ENCODE measurements around the gene MYRFL. TPM values are rescaled to one million over a fixed set of nuclear protein-coding genes. Genes with fewer than 3 reads are reported as not detected.

The MYRFL gene
- total and polyA plus RNA-seq, 2 experiments from 2014 or later, result 2.3 to 2.7 TPM

- DNase-seq (ENCODE audit: low spot score), result no peak
- Histone ChIP-seq H3K4me1 (ENCODE audit: insufficient read depth) (peaks cover 11% of the 10 kb centered on the region), H4K20me1 (ENCODE audit: insufficient read depth, poor library complexity, severe bottlenecking) (no peaks in the 10 kb centered on the region), H3K27me3 (no peaks in the 10 kb centered on the region), H3K27ac (no peak overlapping the region), H3K4me2 (no peak overlapping the region), H2AFZ (no peak overlapping the region), H3K79me2 (no peaks in the 10 kb centered on the region), H3K9me3 (ENCODE audit: low read depth) (no peaks in the 10 kb centered on the region), H3K4me3 (no peak overlapping the region), H3K36me3 (replicated peaks; ENCODE audit: insufficient read depth, low read depth) (no peaks in the 10 kb centered on the region), H3K9me2 (replicated peaks; ENCODE audit: insufficient read depth) (no peaks in the 10 kb centered on the region)
- TF ChIP-seq EZH2phosphoT487 (IDR thresholded peaks at IDR 0.05; ENCODE audit: low read depth, severe bottlenecking, unreplicated experiment) (no peak), EZH2 (IDR thresholded peaks at IDR 0.05; ENCODE audit: borderline replicate concordance) (no peak), CTCF (IDR thresholded peaks at IDR 0.05; ENCODE audit: poor library complexity) (no peak)
- 50% methylated on average over 5 of the region's 5 CpGs for whole genome bisulfite sequencing (ENCODE audit: low lambda C conversion rate, missing lambda C conversion rate)
Observed at GRCh38 chr12:69935651-69936100, 110.6 kb downstream of the MYRFL start.

- Histone ChIP-seq H3K36me3 (replicated peaks; ENCODE audit: insufficient read depth, low read depth) (no peaks in the 10 kb centered on the region), H3K4me2 (no peak overlapping the region), H3K4me1 (ENCODE audit: insufficient read depth) (peaks cover 11% of the 10 kb centered on the region), H3K27ac (no peak overlapping the region), H3K4me3 (no peak overlapping the region), H3K27me3 (no peaks in the 10 kb centered on the region), H3K79me2 (no peaks in the 10 kb centered on the region), H3K9me3 (ENCODE audit: low read depth) (no peaks in the 10 kb centered on the region), H4K20me1 (ENCODE audit: insufficient read depth, poor library complexity, severe bottlenecking) (no peaks in the 10 kb centered on the region), H3K9me2 (replicated peaks; ENCODE audit: insufficient read depth) (no peaks in the 10 kb centered on the region), H2AFZ (no peak overlapping the region)
- 41% methylated on average over 5 of the region's 5 CpGs for WGBS (ENCODE audit: low lambda C conversion rate, missing lambda C conversion rate)
- no peak for TF ChIP-seq EZH2 (IDR thresholded peaks at IDR 0.05; ENCODE audit: borderline replicate concordance)
- peak; percentile 40 for DNase-seq (ENCODE audit: low spot score)
Observed at GRCh38 chr12:69936214-69936731, 111.2 kb downstream of the MYRFL start.

GRCh38 chr12:69936766-69937165 is 111.7 kb downstream of the MYRFL start:
- TF ChIP-seq EZH2 (IDR thresholded peaks at IDR 0.05; ENCODE audit: borderline replicate concordance) (no peak), EZH2phosphoT487 (IDR thresholded peaks at IDR 0.05; ENCODE audit: low read depth, severe bottlenecking, unreplicated experiment) (no peak)
- no peaks in the 10 kb centered on the region for H4K20me1 ChIP-seq (ENCODE audit: insufficient read depth, poor library complexity, severe bottlenecking)
- no peaks in the 10 kb centered on the region for H3K79me2 ChIP-seq
- H3K9me3 ChIP-seq (ENCODE audit: low read depth), result no peaks in the 10 kb centered on the region
- H2AFZ ChIP-seq, result no peak overlapping the region
- no peaks in the 10 kb centered on the region for H3K27me3 ChIP-seq
- no peak overlapping the region for H3K27ac ChIP-seq
- H3K36me3 ChIP-seq (replicated peaks; ENCODE audit: insufficient read depth, low read depth), result no peaks in the 10 kb centered on the region
- H3K4me1 ChIP-seq (ENCODE audit: insufficient read depth), result peaks cover 11% of the 10 kb centered on the region
- H3K4me2 ChIP-seq, result no peak overlapping the region
- WGBS (ENCODE audit: low lambda C conversion rate, missing lambda C conversion rate), result 83% methylated on average over 2 of the region's 2 CpGs
- no peaks in the 10 kb centered on the region for H3K9me2 ChIP-seq (replicated peaks; ENCODE audit: insufficient read depth)
- DNase-seq (ENCODE audit: low spot score), result no peak
- H3K4me3 ChIP-seq, result no peak overlapping the region

GRCh38 chr12:69947123-69947522 is 122.1 kb downstream of the MYRFL start:
- Histone ChIP-seq H4K20me1 (ENCODE audit: insufficient read depth, poor library complexity, severe bottlenecking) (no peaks in the 10 kb centered on the region), H2AFZ (no peak overlapping the region), H3K36me3 (replicated peaks; ENCODE audit: insufficient read depth, low read depth) (no peaks in the 10 kb centered on the region), H3K4me2 (no peak overlapping the region), H3K27me3 (no peaks in the 10 kb centered on the region), H3K4me1 (ENCODE audit: insufficient read depth) (no peaks in the 10 kb centered on the region), H3K9me2 (replicated peaks; ENCODE audit: insufficient read depth) (no peaks in the 10 kb centered on the region), H3K79me2 (no peaks in the 10 kb centered on the region), H3K4me3 (no peak overlapping the region), H3K27ac (no peak overlapping the region), H3K9me3 (ENCODE audit: low read depth) (no peaks in the 10 kb centered on the region)
- TF ChIP-seq EZH2 (IDR thresholded peaks at IDR 0.05; ENCODE audit: borderline replicate concordance) (no peak), EZH2phosphoT487 (IDR thresholded peaks at IDR 0.05; ENCODE audit: low read depth, severe bottlenecking, unreplicated experiment) (no peak), CTCF (IDR thresholded peaks at IDR 0.05; ENCODE audit: poor library complexity) (no peak)
- no peak for DNase-seq (ENCODE audit: low spot score)

All from hepatocyte (in vitro differentiated cells).